Psoas muscle (tissue), 8 donors: ENCODE results near the gene GREB1. TPM values are rescaled to one million over a fixed set of nuclear protein-coding genes. Genes with fewer than 3 reads are reported as not detected.

Source experiments
- ATAC-seq, 4 donors: fragments of 200-7000 bp; cut with Tn5 transposase; one replicate each; pipeline ENCODE4 v1.9.1; 2020; ENCODE audit warnings: moderate library complexity in 3 of 4, mild to moderate bottlenecking in 2 of 4
- DNase-seq, 2 donors: peaks; one replicate each; pipeline ENCODE4 v3.0.0-alpha.2; 2020
- H3K27ac ChIP-seq: fragments of 200-600 bp; one replicate; pipeline ENCODE4 v1.8.0; 2022
- H3K27me3 ChIP-seq, 3 donors: fragments of 200-600 bp in 1 of 3; one replicate each; pipeline versions ENCODE4 v1.6.1 to v1.8.0; 2013 to 2022; ENCODE audit warnings: low read length in 2 of 3, mild to moderate bottlenecking in 2 of 3, moderate library complexity in 1 of 3; ENCODE audit not compliant: insufficient read depth in 3 of 3
- H3K36me3 ChIP-seq, 2 donors: fragments of 200-600 bp in 1 of 2; one replicate each; pipeline versions ENCODE4 v1.6.1 to v1.8.0; 2013 to 2022; ENCODE audit warnings: low read depth in 1 of 2, mild to moderate bottlenecking in 1 of 2, moderate library complexity in 1 of 2; ENCODE audit not compliant: insufficient read depth in 1 of 2
- H3K4me1 ChIP-seq: fragments of 200-600 bp; one replicate; pipeline ENCODE4 v1.8.0; 2022
- H3K4me3 ChIP-seq: fragments of 200-600 bp; one replicate; pipeline ENCODE4 v1.8.0; 2022; ENCODE audit warnings: mild to moderate bottlenecking
- H3K9me3 ChIP-seq: fragments of 200-600 bp; one replicate; pipeline ENCODE4 v1.8.0; 2022
- WGBS, 3 donors: extraction: QIAGEN DNeasy Blood & Tissue Kit; methylation state at CpG; one replicate each; pipeline versions ENCODE4 v1.1.6 to v1.1.7; 2013; 5-methylcytosine and 5-hydroxymethylcytosine counted together
- intact Hi-C, 2 donors: fragments of 100-400 bp; cut with DNase I; formaldehyde crosslinking; loops; one replicate each; pipeline versions ENCODE4 v1.11.0 to v1.14.2; 2022
- polyA plus RNA-seq, 3 donors: library from polyadenylated mRNA; stranded (reverse); fragments of 200-250 nt; gene quantifications; one replicate each; pipeline ENCODE4 v1.2.3, GENCODE V29; 2013
- total RNA-seq, 4 donors: library from RNA; stranded (reverse); fragmentation: NEBNext Ultra II Directional in 2 of 4; extraction: Animal tissue kit (Norgen Biotek cat#: 25700) in 2 of 4; gene quantifications; one replicate each; pipeline versions ENCODE4 v1.2.1 to v1.2.4, GENCODE V29; 2021 to 2023
- TF ChIP-seq, protein P1 (sequence below): fragments of 200-600 bp; IDR thresholded peaks from one replicate; pipeline ENCODE4 v1.8.0; 2022; ENCODE audit warnings: antibody characterized with exemption
- donor health status: healthy with polysubstance abuse.
- donor health status: DM: no; HTN: no; CAD: no; lungs with moderate emphysema.
- donor health status: Bipolar disorder and iron deficiency.
- donor health status: healthy.
- donor health status: DM: yes; HTN: yes; CAD: no.
- donor health status: DM: no; HTN: no; CAD: no.
- donor health status: DM: no; HTN: no; CAD: no.
- donor health status: DM: yes; HTN: yes; CAD: no.

Gene GREB1
- total and polyA plus RNA-seq, 7 donors: 1.3 to 17.5 (median 3.2) TPM

- H3K9me3 ChIP-seq: no peaks in the 10 kb centered on the region
- H3K4me1 ChIP-seq: no peaks in the 10 kb centered on the region
- ATAC-seq (no peak), DNase-seq (no peak)
- intact Hi-C loops: no loop called here
- TF ChIP-seq, protein P1, sequence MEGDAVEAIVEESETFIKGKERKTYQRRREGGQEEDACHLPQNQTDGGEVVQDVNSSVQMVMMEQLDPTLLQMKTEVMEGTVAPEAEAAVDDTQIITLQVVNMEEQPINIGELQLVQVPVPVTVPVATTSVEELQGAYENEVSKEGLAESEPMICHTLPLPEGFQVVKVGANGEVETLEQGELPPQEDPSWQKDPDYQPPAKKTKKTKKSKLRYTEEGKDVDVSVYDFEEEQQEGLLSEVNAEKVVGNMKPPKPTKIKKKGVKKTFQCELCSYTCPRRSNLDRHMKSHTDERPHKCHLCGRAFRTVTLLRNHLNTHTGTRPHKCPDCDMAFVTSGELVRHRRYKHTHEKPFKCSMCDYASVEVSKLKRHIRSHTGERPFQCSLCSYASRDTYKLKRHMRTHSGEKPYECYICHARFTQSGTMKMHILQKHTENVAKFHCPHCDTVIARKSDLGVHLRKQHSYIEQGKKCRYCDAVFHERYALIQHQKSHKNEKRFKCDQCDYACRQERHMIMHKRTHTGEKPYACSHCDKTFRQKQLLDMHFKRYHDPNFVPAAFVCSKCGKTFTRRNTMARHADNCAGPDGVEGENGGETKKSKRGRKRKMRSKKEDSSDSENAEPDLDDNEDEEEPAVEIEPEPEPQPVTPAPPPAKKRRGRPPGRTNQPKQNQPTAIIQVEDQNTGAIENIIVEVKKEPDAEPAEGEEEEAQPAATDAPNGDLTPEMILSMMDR: no peak
- H3K36me3 ChIP-seq: peaks cover 0 to 43% of the 10 kb centered on the region in 2 donors
- H3K27me3 ChIP-seq: no peaks in the 10 kb centered on the region
- H3K4me3 ChIP-seq: no peak overlapping the region
- 83 to 91% (median 85%) methylated on average over 11 of the region's 11 CpGs for WGBS, 3 donors
- H3K27ac ChIP-seq: no peak overlapping the region
These were observed 102.9 kb downstream of the GREB1 start for GRCh38 chr2:11636593-11637295.

DNA sequence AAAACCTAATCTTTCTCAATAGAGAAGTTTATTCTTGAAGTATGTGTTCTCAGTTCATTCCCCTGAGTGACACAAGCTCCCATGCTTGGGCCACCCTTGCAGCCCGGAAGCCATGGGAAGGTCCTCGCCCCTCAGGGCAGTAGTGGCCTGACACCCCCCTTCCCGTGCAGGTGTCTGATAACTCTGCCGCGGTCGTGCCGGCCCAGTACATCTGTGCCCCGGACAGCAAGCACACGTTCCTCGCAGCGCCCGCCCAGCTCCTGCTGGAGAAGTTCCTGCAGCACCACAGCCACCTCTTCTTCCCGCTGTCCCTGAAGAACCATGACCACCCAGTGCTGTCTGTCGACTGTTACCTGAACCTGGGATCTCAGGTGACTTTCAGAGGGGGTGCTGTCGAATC lies 103.7 kb downstream of the GREB1 start:
- Histone ChIP-seq H3K4me1 (no peaks in the 10 kb centered on the region), H3K36me3 (peaks cover 0 to 43% of the 10 kb centered on the region in 2 donors), H3K27ac (no peak overlapping the region), H3K27me3 (no peaks in the 10 kb centered on the region), H3K4me3 (no peak overlapping the region), H3K9me3 (no peaks in the 10 kb centered on the region)
- intact Hi-C loops: no loop called here
- TF ChIP-seq, protein P1: no peak
- WGBS, 3 donors: 90 to 93% (median 91%) methylated on average over 15 of the region's 15 CpGs
- ATAC-seq: no peak
- DNase-seq: no peak

- Histone ChIP-seq H3K4me3 (no peak overlapping the region), H3K27me3 (no peaks in the 10 kb centered on the region), H3K27ac (no peak overlapping the region), H3K4me1 (no peaks in the 10 kb centered on the region), H3K9me3 (no peaks in the 10 kb centered on the region), H3K36me3 (peaks cover 0 to 34% of the 10 kb centered on the region in 2 donors)
- intact Hi-C loops: no loop called here
- DNase-seq (no peak), ATAC-seq (no peak)
- WGBS, 3 donors: 83 to 88% (median 83%) methylated on average over 5 of the region's 5 CpGs
- TF ChIP-seq, protein P1: no peak
These were observed 105.7 kb downstream of the GREB1 start for GRCh38 chr2:11639503-11639902.

- ATAC-seq (no peak), DNase-seq (no peak)
- H3K27ac ChIP-seq: no peak overlapping the region
- WGBS, 3 donors: 95 to 97% (median 97%) methylated on average over 27 of the region's 27 CpGs
- TF ChIP-seq, protein P1: no peak
- H3K27me3 ChIP-seq: no peaks in the 10 kb centered on the region
- H3K9me3 ChIP-seq: no peaks in the 10 kb centered on the region
- peaks cover 0 to 28% of the 10 kb centered on the region in 2 donors for H3K36me3 ChIP-seq
- H3K4me3 ChIP-seq: no peak overlapping the region
- no peaks in the 10 kb centered on the region for H3K4me1 ChIP-seq
- intact Hi-C loops: no loop called here
These were observed 106.3 kb downstream of the GREB1 start for GRCh38 chr2:11640132-11640531.

DNA sequence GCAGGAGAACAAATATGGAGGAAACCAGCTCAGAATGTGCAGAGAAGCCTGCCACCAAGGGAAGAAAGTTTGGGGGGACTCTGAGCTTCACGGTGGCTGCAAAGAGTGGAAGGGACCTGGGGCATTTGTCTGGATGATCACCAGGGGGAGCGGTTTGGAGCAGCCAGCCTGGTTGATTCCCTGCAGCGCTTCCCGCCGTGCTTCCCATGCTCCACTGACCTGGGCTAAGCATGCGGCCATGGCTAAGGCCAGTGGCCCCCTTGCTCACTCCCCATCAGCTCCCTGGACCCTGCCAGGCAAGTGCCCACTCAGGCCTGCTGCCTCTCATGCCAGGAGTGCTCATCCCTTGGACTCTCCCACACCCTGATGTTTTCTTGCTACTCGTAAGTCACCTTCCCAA lies 109.1 kb downstream of the GREB1 start:
- 83 to 86% (median 85%) methylated on average over 7 of the region's 7 CpGs for WGBS, 3 donors
- Histone ChIP-seq H3K27me3 (no peaks in the 10 kb centered on the region), H3K9me3 (no peaks in the 10 kb centered on the region), H3K27ac (no peak overlapping the region), H3K4me1 (no peaks in the 10 kb centered on the region), H3K36me3 (peaks cover 0 to 22% of the 10 kb centered on the region in 2 donors), H3K4me3 (no peak overlapping the region)
- DNase-seq (no peak), ATAC-seq (no peak)
- intact Hi-C loops: no loop called here
- TF ChIP-seq, protein P1: no peak
